Measurements from ENCODE around the gene GLRA3. TPM values are rescaled to one million over a fixed set of nuclear protein-coding genes. Genes with fewer than 3 reads are reported as not detected.

GLRA3 gene
- total RNA-seq, 1 donor: not detected

- H3K36me3 ChIP-seq (ENCODE audit: insufficient read depth, low read length): no peaks in the 10 kb centered on the region
- H2AFZ ChIP-seq (ENCODE audit: low read length): no peak overlapping the region
- no peaks in the 10 kb centered on the region for H3K4me1 ChIP-seq (ENCODE audit: insufficient read depth, low read length)
- no peak overlapping the region for H3K4me2 ChIP-seq (ENCODE audit: insufficient read depth, low read length)
- DNase-seq (ENCODE audit: insufficient read length, low spot score, missing footprints): no peak
- H4K20me1 ChIP-seq (ENCODE audit: insufficient read depth, low read length): no peaks in the 10 kb centered on the region
- H3K79me2 ChIP-seq (ENCODE audit: insufficient read depth, low read length): no peaks in the 10 kb centered on the region
- TF ChIP-seq, protein P1, sequence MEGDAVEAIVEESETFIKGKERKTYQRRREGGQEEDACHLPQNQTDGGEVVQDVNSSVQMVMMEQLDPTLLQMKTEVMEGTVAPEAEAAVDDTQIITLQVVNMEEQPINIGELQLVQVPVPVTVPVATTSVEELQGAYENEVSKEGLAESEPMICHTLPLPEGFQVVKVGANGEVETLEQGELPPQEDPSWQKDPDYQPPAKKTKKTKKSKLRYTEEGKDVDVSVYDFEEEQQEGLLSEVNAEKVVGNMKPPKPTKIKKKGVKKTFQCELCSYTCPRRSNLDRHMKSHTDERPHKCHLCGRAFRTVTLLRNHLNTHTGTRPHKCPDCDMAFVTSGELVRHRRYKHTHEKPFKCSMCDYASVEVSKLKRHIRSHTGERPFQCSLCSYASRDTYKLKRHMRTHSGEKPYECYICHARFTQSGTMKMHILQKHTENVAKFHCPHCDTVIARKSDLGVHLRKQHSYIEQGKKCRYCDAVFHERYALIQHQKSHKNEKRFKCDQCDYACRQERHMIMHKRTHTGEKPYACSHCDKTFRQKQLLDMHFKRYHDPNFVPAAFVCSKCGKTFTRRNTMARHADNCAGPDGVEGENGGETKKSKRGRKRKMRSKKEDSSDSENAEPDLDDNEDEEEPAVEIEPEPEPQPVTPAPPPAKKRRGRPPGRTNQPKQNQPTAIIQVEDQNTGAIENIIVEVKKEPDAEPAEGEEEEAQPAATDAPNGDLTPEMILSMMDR (IDR thresholded peaks at IDR 0.05; ENCODE audit: extremely low read depth, low read depth, low read length): no peak
- no peak overlapping the region for H3K4me3 ChIP-seq (ENCODE audit: insufficient read depth, low read length)
- no peaks in the 10 kb centered on the region for H3K9me3 ChIP-seq (ENCODE audit: low read depth, low read length)
- no peak overlapping the region for H3K27ac ChIP-seq (ENCODE audit: low read depth, low read length)
- H3K27me3 ChIP-seq (ENCODE audit: insufficient read depth, low read length): no peaks in the 10 kb centered on the region
Measured at GRCh38 chr4:174604198-174604597, 224.8 kb downstream of the GLRA3 start.

DNA sequence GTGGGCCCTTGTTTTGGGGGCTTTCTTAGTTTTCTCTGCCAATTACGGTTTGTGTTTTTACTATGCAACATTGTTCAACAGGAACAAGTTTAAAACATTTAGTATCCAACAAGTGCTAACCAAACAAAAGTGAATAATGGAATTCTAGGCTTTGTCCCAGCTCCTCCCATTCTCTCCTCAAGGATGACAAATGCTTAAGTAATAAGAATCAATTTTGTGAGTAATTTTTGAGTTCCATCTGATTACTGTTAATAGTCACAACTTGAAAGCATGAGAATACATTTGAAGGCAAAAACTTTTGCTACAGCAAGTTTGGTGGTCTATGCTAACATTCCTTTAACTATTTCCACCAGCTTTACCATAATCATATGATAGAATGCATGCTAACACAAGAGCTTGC is 228.7 kb downstream of the GLRA3 start:
- Histone ChIP-seq H3K27me3 (ENCODE audit: insufficient read depth, low read length) (no peaks in the 10 kb centered on the region), H3K79me2 (ENCODE audit: insufficient read depth, low read length) (no peaks in the 10 kb centered on the region), H2AFZ (ENCODE audit: low read length) (no peak overlapping the region), H3K4me3 (ENCODE audit: insufficient read depth, low read length) (no peak overlapping the region), H3K4me1 (ENCODE audit: insufficient read depth, low read length) (no peaks in the 10 kb centered on the region), H3K36me3 (ENCODE audit: insufficient read depth, low read length) (no peaks in the 10 kb centered on the region), H3K27ac (ENCODE audit: low read depth, low read length) (no peak overlapping the region), H3K4me2 (ENCODE audit: insufficient read depth, low read length) (no peak overlapping the region), H4K20me1 (ENCODE audit: insufficient read depth, low read length) (no peaks in the 10 kb centered on the region), H3K9me3 (ENCODE audit: low read depth, low read length) (no peaks in the 10 kb centered on the region)
- peak; percentile 63 for DNase-seq (ENCODE audit: insufficient read length, low spot score, missing footprints)
- TF ChIP-seq, protein P1 (IDR thresholded peaks at IDR 0.05; ENCODE audit: extremely low read depth, low read depth, low read length): no peak

GRCh38 chr4:174598800-174599199 is 230.2 kb downstream of the GLRA3 start:
- no peak overlapping the region for H3K4me2 ChIP-seq (ENCODE audit: insufficient read depth, low read length)
- H3K4me1 ChIP-seq (ENCODE audit: insufficient read depth, low read length): no peaks in the 10 kb centered on the region
- TF ChIP-seq, protein P1 (IDR thresholded peaks at IDR 0.05; ENCODE audit: extremely low read depth, low read depth, low read length): no peak
- H4K20me1 ChIP-seq (ENCODE audit: insufficient read depth, low read length): no peaks in the 10 kb centered on the region
- no peak overlapping the region for H3K27ac ChIP-seq (ENCODE audit: low read depth, low read length)
- H3K4me3 ChIP-seq (ENCODE audit: insufficient read depth, low read length): no peak overlapping the region
- no peaks in the 10 kb centered on the region for H3K27me3 ChIP-seq (ENCODE audit: insufficient read depth, low read length)
- H3K79me2 ChIP-seq (ENCODE audit: insufficient read depth, low read length): no peaks in the 10 kb centered on the region
- H2AFZ ChIP-seq (ENCODE audit: low read length): no peak overlapping the region
- no peak for DNase-seq (ENCODE audit: insufficient read length, low spot score, missing footprints)
- H3K9me3 ChIP-seq (ENCODE audit: low read depth, low read length): no peaks in the 10 kb centered on the region
- no peaks in the 10 kb centered on the region for H3K36me3 ChIP-seq (ENCODE audit: insufficient read depth, low read length)

GRCh38 chr4:174596513-174596912 is 232.5 kb downstream of the GLRA3 start:
- H2AFZ ChIP-seq (ENCODE audit: low read length): no peak overlapping the region
- TF ChIP-seq, protein P1 (IDR thresholded peaks at IDR 0.05; ENCODE audit: extremely low read depth, low read depth, low read length): no peak
- no peaks in the 10 kb centered on the region for H3K79me2 ChIP-seq (ENCODE audit: insufficient read depth, low read length)
- H3K27me3 ChIP-seq (ENCODE audit: insufficient read depth, low read length): no peaks in the 10 kb centered on the region
- H3K4me2 ChIP-seq (ENCODE audit: insufficient read depth, low read length): no peak overlapping the region
- H3K36me3 ChIP-seq (ENCODE audit: insufficient read depth, low read length): no peaks in the 10 kb centered on the region
- no peaks in the 10 kb centered on the region for H3K4me1 ChIP-seq (ENCODE audit: insufficient read depth, low read length)
- DNase-seq (ENCODE audit: insufficient read length, low spot score, missing footprints): no peak
- no peaks in the 10 kb centered on the region for H3K9me3 ChIP-seq (ENCODE audit: low read depth, low read length)
- no peaks in the 10 kb centered on the region for H4K20me1 ChIP-seq (ENCODE audit: insufficient read depth, low read length)
- no peak overlapping the region for H3K27ac ChIP-seq (ENCODE audit: low read depth, low read length)
- H3K4me3 ChIP-seq (ENCODE audit: insufficient read depth, low read length): no peak overlapping the region
